ENCODE results near the gene ATG4B.

DNA sequence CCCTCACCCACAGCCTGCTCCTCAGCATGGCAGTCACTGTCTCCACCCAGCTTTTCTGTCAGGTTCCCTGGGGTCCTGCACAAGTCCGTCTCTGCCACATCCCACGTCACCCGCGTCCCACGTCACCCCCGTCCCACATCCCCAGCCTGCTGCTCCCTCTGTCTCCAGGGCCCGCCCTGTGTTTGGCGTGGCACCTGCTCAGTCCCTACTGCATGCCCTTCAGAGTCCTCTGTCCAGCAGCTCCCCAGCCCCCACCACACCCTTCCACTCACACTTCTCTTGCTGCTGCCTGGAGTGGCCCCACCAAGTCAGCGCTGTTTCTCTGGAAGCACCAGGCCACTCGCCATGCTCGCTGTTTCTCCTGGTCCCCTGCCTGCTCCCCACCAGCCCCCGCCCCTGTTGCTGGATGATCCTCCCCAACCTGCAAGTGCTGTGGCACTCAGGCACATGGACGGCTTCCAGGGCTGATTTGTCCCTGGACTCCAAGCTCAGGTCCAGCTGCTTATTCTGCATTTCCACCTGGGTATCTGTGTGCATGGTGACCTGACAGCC, 18.8 kb downstream of the ATG4B start:
- TF ChIP-seq TAF1 (IDR thresholded peaks at IDR 0.05; ENCODE audit: control insufficient read depth, extremely low read depth, insufficient read depth, low read length, severe bottlenecking) (no peak), SMARCA5 (IDR thresholded peaks at IDR 0.05) (no peak), BRCA1 (IDR thresholded peaks at IDR 0.05) (no peak), BRCA1 (CRISPR knock-in tag; IDR thresholded peaks at IDR 0.05) (no peak), ZNF324 (CRISPR knock-in tag; IDR thresholded peaks at IDR 0.05) (no peak), EZH2 (IDR thresholded peaks at IDR 0.05; ENCODE audit: borderline replicate concordance, low read depth, low read length) (no peak), TCF7L2 (IDR thresholded peaks at IDR 0.05; ENCODE audit: low read depth, low read length) (no peak), JUND (IDR thresholded peaks at IDR 0.05; ENCODE audit: borderline replicate concordance, low read depth, low read length) (no peak), JUND (tag; IDR thresholded peaks at IDR 0.05; ENCODE audit: borderline replicate concordance, low read depth, low read length) (no peak), IFI16 (CRISPR knock-in tag; IDR thresholded peaks at IDR 0.05) (no peak), ZBTB49 (CRISPR knock-in tag; IDR thresholded peaks at IDR 0.05; ENCODE audit: borderline replicate concordance) (no peak), IRF1 (CRISPR knock-in tag; IDR thresholded peaks at IDR 0.05; ENCODE audit: borderline replicate concordance) (no peak)
